CD4-positive, alpha-beta T cell treated with Interleukin-2 at 100 ng/mL for 4 hours (primary cell): ENCODE measurements around the gene TRAPPC8.

ENCODE experiments used
- DNase-seq: peaks from one replicate; pipeline ENCODE4 v3.0.0-alpha.2; 2020; ENCODE audit warnings: low spot score

Gene TRAPPC8

GRCh38 chr18:31793531-31793930 lies 149.4 kb downstream of the TRAPPC8 start:
- DNase-seq = no peak

- no peak for DNase-seq
Observed at GRCh38 chr18:31792580-31792911, 150.4 kb downstream of the TRAPPC8 start.

GRCh38 chr18:31791817-31792579 lies 150.9 kb downstream of the TRAPPC8 start:
- DNase-seq = no peak

GRCh38 chr18:31789409-31789808 lies 153.5 kb downstream of the TRAPPC8 start:
- no peak for DNase-seq

- DNase-seq = no peak
Observed at GRCh38 chr18:31783059-31783458, 159.9 kb downstream of the TRAPPC8 start.
